NAMALWA (cell line): ENCODE data around the gene ALG8.
"Not testable (repeated sequence)": the region's sequence is repeated elsewhere in the genome, so short reads cannot be mapped to it uniquely, and the experiment has no call there.

Experiments used
- DNase-seq: peaks from one replicate; pipeline ENCODE4 v3.0.0-alpha.2; 2015; ENCODE audit warnings: low spot score

The ALG8 gene

GRCh38 chr11:78071717-78072116, 67.7 kb downstream of the ALG8 start:
- DNase-seq = no peak

DNA sequence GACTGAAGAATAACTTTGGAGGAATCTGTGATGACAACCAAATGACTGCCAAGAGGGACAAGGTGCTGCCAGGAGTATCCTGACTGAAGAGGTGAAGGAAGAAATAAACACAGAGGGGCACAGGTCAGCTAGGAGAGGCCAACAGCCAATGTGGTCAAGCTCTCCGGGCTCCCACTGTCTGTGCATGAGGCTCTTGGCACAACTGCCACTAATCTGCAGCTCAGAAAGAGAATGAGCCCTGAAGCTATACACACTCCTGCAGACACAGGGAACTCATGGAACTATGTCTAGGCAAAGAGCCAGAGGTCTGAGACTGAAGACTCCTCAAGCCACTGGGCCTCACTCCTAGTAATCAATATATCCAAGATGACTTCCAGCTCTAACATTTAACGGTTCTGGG, 68.8 kb downstream of the ALG8 start:
- DNase-seq = no peak

- DNase-seq = peak; percentile 59
Measured at GRCh38 chr11:78069465-78069864, 70.0 kb downstream of the ALG8 start.

DNA sequence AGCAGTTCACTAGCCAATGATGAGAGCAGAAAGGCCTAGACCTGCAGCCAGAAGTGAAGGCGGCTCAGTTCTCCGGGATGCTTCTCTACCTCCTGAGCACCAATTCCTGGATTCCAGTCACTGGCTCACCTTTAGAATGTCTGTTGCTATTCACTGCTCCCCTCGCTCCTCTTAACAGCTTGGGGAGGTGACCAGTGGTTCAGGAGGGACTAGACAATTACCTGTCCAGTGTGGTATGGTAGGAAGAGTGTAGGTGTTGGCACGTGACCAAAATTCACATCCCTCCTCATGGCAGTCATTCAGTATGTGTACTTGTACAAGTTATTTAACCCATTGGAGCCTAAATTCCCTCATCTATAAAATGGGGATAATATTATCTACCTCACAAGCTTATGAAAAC, 71.7 kb downstream of the ALG8 start:
- no peak for DNase-seq

- no peak for DNase-seq
Measured at GRCh38 chr11:78066471-78066870, 73.0 kb downstream of the ALG8 start.

DNA sequence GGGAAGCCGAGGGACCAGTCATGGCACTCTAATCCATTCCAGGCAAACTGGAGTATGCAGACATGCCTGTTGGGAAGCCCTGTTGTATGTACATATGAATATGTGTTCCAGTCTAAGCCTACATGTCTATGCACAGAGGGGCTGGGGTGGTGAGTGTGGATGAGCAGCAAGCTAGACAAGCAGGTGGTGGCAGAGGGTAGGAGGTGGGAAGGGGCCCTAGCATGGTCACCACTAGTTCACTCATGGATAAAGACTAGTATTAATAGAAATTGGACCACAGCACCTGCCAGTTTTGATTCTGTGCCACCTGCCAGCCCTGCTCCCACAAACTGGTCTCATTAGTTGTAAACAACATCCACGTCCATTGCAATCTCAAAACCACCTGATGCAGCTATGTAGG, 74.2 kb downstream of the ALG8 start:
- DNase-seq = peak; percentile 53

GRCh38 chr11:78063440-78064181, 75.8 kb downstream of the ALG8 start, which contains the start of gene THRSP:
TSS of gene THRSP (plus strand) at chr11:78063861. CDS start at chr11:78063882, 21 bp downstream.
- DNase-seq = peak; percentile 70

DNA sequence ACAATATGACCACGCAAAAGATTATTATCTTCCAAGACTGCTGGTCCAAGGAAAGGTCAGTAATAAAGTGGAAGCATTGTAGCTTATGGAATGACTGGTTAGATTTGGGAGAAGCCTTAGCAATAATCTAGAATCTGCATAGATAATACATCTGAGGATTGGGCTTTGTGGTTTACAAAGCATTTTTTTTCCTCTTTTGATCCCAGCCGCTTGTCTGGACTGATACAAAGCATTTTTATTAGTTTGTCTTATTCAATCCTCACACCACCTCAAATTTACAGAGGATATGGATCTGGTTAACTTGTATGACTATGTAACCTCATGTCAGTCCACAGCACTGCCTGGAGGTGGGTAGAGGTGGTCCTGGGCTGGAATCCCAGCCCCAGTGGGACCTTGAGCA, 76.8 kb downstream of the ALG8 start:
- no peak for DNase-seq

GRCh38 chr11:78061921-78062311, 77.5 kb downstream of the ALG8 start:
- no peak for DNase-seq

GRCh38 chr11:78061088-78061920, 78.1 kb downstream of the ALG8 start:
- no peak for DNase-seq

DNA sequence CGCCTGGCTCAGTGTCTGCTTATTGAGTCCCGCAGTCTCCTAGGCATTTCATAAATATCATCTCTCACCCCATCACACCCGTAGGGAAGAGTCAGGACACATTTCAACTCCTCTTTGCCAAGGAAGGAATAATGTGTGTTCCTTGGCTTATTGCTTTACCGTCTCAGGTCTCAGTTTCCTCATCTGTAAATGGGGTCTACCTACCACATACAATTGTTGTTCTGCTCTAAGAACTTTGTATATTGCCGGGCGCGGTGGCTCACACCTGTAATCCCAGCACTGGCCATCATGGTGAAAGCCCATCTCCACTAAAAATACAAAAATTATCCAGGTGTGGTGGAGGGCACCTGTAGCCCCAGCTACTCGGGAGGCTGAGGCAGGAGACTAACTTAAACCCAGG, 78.9 kb downstream of the ALG8 start:
- DNase-seq = no peak

- DNase-seq = not testable (repeated sequence)
Measured at GRCh38 chr11:78059749-78060328, 79.6 kb downstream of the ALG8 start.

DNA sequence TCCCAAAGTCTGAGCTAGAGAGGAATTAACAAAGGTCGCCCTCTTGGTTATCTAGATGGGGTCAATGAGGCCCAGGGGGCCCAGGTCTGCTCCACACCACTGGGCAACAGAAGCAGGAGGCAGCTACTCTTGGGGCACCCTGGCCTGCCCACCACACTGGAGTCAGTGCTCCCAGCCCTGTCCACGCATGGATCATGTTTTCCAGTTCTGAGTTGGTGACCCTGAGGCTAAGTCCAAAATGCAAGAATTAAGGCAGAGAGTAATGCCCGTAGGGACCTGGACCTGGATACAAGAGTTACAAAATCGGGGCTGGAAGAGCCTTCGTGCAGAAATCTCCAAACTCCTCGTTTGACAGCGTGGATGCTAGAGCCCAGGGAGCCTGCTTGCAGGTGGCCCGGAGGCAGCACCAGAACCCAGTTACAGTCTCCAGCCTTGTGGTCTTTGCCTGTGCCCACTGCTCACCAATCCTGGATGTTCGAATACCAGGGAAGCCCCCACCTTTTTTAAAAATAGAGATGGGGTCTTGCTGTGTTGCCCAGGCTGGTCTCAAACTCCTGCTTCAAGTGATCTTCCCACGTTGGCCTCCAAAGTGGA, 81.9 kb downstream of the ALG8 start:
- DNase-seq = no peak

DNA sequence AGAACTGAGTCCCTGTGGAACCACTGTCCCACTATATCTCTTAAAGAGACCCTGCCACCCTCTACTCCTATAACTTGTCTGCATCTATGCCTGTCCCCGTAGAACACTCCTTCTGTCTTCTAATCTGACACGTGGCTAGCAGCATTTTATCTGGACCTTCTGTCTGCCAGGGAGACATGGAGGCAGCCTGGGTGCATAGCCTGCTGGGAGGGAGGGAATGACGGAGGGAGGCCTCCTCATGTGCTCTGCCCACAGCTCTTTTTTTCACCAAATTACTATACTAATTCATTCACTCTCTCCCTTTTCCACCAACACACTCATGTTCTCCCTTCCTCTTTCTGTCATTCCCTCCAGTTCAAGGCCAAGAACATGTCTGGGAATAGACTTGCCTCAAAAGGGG, 83.3 kb downstream of the ALG8 start:
- no peak for DNase-seq

GRCh38 chr11:78054971-78055370, 84.5 kb downstream of the ALG8 start:
- no peak for DNase-seq

- no peak for DNase-seq
Measured at GRCh38 chr11:78050964-78051831, 88.2 kb downstream of the ALG8 start.
